ENCODE results near the gene CPN2.

The CPN2 gene

DNA sequence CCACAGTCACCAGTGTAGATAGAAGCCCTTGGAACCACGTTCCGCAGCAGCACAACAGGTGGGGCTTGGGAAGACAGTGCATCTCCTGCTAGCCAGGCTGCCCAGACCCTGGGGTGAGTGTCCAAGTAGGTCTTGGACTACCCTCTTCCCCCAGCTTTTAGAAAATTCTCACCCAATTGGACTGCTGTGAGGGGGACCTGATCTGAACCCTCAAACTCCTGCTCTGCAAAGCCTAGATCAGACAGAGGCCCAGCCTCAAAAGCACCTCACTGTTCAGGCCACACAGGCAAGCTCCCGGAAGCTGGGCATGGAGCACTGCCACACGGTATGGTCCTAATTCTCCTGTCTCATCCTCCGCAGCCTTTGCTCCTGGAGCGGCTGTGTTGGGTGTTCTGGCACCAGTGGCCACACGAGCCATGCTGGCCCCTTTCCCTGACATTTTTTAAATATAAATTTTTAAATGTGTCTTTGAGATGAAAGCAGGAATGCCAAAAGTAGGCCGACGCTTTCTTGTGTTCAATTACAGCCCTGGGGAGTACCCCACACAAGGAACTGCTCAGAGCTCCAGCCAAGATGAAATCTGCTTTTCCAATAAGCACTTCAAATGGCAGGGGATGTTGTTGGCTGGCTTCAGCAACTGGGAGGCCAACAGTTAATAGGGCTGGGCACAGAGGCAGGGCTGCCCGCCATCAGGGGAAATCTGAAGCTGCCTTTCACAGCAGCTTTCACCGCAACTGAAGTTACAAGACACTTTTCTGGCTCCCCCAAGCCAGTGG is 40.9 kb downstream of the CPN2 start:
- no peak for DNase-seq

DNA sequence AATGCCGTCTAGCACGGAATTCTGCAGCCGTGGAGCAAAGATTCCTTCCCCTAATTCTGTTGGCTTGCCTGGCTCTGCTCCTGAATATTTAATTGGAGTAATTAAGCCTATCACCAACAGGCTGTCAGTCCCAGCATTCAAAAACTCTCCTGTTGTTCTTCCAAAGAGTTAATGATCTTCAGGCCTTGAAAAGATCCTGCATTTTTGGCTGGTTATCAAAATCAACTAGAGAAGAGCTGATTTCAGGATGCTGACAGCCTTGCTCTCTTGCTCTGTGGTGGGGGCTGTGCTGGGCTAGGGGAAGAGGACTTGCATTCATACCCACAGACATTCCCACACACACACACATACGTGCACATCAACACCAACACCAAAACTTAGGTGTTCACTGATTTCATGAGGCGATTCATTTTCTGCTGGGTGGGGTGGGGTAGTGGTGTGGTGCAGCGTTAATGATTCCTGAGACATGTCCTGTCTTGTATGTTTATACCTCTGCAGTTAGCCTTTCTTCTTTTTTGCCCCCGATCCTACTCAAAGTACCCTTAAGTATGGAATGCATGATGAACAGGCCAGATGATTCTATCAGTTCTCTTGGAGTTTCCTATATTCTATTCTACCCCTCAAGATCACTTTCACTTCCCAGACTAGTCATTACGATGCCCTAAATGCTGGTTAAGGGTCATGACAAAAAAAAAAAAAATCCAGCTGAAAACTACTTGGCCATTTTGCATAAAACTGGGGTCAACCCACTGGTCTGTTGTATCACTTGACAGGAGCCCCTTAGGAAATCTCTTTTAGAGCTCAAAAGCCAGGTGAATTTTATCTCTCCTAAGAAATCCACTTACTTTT is 42.3 kb downstream of the CPN2 start:
- DNase-seq, result peak; percentile 67

DNA sequence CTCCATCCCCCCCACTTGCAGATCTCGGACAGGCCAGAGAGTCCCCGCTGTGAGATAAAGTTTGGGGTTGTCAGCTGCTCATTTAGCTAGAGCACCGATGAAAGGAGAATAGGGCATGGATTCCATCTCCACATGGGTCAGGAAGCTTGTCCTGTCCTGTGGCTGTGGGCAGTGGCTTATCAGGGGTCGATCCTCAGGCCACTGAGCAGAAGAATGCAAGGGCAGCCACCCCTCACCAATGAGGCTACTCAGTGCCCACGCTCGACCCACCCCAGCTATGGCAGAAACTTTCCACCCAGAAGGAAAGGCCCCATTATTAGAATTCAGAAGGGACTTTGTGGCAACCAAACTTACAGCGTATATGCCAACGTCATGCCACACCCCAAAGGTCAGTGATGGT is 43.3 kb downstream of the CPN2 start:
- no peak for DNase-seq

DNA sequence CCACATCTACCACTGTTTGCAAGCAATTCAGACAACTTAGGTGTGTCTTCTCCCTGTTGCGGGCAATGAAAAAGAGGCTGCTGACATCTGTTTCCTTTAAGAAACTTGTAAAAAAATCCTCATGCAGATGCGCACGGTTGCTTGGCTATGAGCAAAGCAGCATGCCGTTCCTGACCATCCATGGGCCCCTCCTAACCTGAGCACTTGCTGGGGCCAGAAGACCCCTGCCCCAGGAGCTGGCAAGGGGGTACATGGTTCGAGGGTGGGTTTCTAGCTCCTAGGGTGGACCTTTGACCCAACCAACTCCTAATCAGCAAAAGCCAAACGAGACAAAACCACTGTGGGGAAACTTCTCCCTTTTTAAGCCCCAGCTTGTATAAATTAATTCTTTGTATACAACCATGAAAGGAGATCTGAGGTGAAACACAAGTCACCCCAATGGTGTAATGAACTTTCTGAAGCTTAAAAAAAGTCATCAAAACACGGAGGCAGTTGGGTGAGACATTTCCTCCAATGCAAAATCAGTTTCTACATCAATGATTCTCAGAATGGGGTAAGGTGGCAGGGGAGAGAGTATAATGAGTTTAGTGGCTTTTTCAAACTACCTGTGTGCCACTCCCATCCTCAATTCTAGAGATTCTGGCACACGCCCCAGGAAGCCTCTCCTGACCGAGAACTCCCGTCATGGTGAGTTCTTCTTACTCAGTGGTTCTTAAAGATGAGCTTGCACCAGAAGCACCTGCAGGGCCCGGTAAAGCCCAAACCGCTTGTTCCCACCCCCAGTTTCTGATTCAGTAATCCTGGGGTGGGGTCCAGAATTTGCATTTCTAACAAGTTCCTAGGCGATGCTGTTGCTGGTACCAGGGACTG is 44.1 kb downstream of the CPN2 start:
- DNase-seq, result no peak

DNA sequence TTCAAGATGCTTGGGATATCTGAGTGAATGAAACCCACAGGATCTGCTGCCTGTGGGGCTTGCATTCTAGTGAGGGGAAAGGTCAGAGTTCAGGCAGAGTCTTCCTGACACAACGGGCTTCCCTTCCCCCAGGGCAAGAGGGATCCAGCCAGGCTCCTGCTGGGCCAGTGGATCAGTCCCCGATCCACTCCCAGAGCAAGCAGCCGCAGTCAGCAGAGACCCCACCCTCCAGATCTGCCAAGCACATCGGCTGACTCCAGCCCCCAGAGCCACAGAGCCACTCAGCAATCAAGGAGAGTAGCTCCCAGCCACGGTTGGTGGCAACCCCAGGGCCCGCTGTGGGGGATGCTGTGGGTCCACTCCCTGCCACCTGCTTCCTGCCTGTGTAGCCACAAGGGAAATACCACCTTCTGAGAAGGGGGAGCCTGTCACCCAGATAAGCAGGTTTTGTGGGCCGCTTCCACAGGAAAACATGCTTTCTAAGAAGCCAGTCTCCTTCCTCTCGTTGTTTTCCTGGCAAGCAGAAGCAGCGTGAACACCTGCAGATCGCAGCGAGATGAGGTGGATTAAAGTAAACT is 44.9 kb downstream of the CPN2 start:
- DNase-seq, result no peak

DNA sequence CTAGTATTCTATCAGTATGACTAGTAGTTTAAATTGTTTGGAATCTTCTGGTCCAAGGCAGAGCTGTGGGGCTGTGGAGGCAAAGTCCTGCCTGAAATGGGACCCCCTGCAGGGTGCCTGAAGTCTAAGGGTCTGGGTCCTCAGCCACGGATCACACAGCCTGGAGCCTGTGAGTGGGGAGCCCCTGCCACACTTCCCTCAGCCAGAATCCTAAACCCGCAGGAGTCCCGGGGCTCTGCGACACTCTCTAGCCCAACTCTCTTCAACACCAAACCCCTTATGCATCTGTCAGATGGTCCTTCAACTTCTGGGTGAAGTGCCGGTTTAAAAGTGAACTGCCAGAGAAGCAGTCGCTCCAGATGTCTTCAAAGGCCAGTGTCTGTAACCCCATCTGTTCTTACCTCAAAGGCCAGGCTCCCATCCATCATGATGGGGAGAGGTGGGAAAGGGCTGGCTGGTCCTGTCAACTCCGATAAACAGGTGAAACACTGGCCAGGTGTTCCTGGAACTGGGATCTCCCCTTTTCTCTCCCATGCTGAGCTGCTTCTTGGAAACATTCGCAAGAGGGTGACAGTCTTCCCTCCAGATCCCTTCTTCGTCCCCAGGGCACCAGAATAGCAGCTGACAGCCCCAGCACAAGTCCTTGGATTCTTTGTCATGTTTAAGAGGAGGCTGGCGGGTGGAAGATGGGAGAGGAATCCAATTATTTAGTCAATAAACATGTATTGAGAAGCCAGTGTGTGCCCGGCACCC is 45.6 kb downstream of the CPN2 start:
- no peak for DNase-seq

DNA sequence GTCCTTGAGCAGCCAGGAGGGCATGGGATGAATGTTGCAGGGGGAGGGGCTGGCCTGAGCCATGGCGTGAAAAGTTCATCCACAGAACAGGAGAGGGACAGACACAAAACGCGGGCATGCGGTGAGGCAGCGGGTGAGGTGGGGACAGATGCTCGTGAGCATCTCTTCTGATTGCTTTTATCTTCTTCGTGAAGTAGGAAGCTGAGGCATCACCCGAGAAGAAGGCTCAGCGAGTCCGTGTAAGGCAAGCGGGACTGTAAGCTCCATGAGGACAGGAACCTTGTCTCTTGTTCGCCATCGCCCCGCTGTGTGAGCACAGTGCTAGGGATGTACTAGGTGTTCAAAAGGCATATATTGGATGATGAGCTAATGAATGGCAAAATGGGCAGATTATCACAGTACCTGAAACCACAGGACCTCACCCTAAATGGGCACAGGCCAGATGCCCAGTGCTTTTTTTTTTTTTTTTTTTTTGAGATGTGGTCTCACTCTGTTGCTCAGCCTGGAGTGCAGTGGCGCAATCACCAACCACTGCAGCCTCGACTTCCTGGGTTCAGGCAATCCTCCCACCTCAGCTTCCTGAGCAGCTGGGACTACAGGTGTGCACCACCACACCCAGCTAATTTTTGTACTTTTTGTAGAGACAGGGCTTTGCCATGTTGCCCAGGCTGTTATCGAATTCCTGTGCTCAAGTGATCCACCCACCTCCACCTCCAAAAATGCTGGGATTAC is 46.8 kb downstream of the CPN2 start:
- no peak for DNase-seq

DNA sequence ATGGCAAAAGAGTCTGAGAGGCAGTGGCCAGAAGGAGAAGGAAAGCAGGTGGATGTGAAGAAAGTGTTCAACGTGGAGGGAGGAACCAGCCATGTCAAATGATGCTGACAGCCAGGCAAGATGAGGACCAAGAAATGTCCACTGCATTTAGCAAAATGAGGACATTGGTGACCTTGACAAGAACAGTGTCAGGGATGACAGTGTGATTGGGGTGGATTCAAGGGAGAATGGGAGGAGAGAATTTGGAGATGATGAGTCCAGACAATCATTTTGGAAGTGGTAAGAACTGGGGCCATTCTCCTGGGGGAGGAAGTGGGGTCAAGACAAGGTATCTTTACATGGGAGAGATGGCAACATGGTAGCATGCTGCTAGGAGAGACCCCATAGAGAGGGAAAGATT is 47.4 kb downstream of the CPN2 start:
- DNase-seq, result no peak

DNA sequence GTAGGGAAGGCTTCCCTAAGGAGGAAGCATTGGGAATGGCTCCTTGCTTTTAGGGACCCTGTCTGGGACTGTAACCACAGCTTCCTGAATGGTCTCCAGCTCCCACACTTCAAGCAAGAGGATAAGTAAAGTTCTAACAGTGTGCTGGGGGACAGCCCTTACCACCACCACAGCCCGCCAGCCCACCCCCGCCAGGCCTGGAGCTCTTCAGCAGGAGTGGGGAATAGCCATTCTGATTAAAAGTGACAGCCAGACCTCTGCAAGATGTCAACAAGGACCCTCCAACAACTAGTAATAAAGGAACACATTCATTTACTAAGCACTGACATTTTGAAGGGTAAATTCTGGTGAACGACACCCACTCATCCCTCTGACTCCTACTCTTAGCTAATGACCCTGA is 49.4 kb downstream of the CPN2 start:
- no peak for DNase-seq

DNA sequence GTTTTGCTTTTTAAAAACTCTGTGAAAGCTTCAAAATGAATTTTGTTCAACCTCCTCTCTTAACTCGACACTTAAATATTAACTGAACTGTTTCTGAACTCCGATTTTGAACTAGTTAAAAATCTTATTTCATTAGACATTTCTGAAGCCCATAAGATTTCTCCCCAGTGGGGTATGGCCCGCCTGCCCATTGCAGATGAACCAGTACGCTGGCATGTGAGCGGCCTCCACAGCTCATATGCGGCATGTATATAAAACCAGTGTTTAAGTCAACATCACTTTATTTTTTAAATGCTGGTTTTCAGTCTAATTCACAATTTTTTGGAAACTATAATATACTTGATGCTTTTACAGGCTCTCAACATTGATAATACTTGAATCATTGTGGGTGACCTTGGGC is 50.2 kb downstream of the CPN2 start:
- DNase-seq, result no peak

DNA sequence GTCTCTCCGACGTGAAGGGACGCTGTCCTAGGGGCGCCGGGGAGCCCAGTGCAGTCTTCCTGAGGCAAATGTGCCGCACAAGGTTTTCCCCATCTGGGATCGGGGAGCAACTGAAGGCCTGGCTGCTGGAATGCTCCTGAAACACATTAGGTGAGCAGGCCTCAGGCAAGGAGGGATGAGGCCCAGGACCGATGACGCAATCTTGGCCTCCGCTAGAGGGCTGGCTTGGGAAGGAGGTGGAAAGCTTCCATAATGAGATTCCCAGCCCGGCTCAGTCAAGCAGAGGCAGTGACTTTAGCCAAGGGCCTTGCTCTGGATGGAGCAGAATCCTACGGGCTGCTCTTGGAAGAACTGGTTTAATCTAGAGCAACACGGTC is 50.8 kb downstream of the CPN2 start:
- DNase-seq, result no peak

DNA sequence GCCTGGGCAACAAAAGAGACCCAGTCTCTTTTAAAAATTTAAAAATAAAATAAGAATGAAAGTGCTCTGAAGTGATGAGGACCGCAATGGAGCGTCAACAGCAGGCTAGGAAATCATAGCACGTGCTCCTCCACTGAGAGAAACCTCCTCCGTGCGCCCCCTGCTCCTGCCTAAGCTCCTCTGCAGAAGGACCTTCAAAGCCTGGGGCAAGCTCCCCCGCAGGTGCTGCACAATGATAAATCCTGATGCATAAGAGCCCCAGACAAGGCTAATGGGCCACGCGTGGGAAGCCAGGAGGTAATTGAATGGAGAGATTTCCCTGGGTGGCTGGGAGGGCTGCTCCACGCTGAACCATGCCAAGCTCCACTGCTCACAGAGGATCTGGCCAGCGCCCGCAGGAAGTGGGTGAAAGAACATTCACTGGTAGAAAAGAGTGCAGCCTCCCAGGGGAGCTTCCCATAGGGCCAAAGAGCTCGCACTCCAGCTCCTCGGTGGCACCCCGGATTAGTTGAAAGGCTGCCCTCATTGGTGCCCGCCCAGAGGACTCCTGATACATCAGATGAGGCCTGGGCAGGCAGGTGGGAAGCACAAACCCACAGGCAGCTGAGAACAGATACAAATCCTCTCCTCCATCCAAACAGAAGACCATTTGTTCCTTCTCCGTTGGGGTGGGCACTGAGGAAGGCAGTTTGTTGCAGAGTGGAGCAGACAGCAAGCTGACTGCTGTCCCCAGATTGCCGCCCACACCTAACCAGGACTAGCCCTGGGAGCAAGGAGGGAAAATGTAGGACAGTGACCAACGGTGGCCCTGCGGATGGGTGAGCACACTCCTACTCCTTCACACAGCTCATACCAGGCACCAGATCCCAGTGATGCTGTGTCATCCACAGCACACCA is 52.5 kb downstream of the CPN2 start:
- DNase-seq, result no peak

DNA sequence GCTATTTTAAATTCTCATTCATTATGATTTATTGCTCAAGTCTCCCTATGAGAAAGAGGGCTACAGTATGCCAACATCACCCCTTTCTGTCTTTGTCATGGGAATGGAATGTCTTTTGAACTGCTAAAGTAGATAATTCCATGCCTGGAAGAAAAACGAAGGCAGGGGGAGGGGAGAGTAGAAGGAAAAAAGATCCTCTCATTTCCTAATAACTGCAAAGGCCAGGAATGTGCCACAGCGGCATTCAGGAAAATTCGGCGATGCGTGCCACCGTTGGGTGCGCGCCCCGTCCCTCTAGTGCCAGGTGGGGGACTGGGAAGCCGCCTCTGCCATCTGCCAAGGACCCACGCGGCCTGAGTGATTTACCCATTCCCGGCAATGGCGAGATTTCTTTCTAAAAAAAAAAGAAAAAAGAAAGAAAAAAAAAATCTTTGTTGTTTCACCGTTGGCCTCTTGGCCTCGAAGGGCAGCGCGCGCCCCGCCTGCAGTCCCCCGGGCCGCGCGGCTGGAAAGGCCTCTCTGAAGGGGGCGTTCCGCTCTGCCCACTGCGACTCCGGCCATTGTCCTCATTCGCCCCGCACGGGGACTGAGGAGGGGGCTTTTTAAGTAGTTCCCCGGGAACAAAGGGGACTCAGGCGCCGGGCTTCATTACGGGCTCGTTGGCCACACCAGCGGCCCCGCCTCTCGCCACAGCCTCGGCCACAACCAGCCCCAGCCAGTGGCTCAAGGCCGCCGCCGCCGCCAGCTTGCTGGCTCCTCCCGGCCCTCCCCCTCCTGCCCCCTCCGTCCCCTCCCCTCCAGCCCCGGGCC is 54.5 kb downstream of the CPN2 start:
- no peak for DNase-seq

DNA sequence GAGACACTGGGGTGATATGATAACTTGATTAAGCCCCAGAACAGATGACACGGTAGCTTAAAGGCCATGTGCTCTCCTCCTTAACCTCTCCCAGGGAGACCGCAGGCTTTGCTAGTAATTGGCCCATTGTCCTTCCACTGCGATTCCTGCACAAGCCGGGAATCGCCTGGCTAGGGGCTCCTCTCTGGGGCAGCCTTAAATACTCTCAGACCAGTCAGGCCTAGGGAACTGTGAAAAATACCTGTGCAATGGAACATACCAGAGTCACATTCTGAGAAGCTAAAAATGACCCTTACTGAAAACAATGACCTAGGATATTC is 56.3 kb downstream of the CPN2 start:
- DNase-seq, result no peak

DNA sequence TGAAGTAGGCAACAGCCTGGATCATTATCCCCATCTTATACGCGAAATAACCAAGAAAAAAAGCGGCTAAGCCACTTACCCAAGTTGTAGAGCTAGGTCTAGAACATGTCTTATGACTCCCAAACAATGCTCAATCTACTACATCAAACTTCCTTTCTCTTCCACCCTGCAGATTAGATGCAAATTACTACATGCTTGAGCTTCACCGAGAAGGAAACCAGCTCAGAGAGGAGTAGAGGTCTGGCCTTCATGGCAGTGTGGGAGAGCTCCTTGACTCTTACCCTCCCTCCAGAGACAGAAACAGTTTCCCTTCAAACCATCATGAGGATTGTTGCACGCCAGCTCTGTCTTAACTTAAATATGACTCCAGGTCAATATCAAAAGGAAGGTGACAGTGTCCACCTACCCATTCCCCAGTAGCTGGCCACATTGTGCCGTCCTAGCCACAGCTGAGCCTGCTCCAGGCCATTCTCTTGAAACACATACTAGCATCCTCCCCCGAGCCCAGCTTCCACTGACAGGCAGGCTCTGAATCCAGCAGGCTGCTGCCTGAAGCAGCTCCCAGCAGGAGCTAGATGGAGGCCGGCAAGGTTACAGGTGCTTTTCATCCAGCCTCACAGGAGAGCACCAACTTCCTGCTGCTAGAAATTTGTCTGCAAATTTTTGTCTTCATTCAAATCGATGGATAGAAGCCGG is 56.8 kb downstream of the CPN2 start:
- no peak for DNase-seq

DNA sequence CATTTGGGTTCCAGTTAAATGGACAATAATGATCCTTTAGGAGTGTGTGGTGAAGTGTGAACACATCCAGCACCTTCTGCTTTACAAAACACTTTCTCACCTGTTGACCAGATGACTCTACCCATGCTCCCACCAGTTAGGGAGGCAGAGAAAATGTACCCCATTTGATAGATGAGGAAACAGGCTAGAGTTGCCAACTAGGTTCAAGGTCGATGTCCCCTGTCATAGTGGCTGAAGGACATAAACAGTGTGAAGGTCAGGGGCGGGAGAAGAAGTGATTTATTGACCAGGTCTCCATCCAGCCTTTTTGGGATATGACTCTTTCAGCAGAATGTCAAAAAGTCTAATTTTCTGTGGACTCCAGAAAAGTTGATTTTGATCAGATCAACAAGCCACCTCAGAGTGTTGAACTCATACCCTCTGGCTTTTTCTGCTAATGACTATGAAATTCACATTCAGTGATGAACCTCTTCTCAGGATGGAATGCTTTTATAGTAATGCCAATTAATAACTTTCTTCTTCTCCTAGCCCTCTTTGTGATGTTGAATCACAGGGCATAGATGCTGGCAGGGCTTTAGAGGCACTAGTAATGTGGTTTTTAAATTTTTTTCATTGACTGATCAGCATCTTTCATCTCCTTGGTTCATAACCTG is 57.5 kb downstream of the CPN2 start:
- no peak for DNase-seq

DNA sequence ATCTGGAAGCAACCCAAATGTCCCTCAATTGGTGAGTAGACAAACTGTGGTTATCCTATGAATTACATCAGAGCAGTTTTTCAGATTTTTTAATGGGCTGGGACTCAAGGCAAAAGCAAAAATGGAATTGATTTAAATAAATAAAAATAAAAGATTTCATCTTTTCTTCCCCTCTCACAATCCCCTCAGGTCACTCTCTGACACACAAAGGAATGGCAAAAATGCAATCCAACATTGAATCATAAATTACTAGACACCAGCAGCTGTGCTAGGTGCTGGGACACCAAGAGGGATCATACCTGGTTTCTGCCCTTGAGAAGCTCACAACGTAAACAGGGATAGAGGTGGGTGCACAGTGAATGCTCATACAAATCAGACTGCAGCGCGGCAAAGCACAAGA is 58.8 kb downstream of the CPN2 start:
- no peak for DNase-seq
